Measurements from ENCODE around the gene TTI1.

TTI1 gene

DNA sequence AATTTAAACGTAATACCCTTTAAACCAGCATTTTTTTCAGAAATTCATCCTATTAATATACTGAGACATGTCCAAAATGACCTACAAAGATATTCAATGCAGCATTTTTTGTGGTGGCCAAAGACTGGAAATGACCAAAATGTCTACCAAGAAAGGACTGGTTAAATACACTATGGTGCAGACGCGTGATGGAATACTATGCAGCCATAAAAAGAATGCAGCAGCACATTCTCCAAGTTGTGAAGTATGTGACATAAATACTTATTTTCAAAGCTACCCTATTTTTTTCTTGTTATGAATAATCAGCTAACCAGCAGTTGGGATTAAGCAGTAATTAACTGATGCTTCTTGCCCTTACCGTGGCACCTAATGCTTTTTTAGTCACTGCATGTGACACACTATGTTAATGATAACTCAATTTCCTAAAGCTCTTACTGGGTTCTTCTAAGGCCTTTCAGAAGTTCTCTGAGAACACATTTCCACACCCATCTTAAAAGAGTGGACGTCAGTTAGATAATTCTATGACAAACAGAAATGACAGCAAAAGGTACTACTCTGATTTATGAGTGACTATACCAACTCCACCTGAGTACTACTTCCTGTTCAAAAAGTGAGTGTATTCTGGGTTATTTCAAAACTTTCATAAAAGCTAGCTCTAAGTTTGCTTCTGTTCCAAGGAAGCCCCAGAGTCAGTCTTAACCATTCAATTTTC, 24.9 kb downstream of the TTI1 start:
- no peak for DNase-seq

DNA sequence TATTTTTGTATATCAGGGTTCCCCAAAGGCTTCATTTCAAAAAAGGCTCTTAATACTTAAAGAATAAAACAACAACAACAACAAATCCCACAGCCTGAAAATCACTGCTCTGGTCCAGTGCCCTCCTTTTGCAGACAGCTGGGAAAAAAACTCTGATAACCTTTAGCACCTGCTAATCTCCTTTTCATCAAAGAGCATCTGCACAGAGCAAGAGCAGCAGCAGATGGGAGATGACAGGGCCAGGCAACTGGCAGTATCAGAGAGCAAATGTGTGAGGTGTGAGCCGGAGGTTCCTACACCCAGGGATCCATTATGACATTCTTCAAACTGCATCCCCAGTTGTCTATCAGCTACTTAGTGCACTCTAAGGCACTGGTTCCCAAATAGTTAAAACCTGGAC, 25.7 kb downstream of the TTI1 start:
- no peak for DNase-seq

DNA sequence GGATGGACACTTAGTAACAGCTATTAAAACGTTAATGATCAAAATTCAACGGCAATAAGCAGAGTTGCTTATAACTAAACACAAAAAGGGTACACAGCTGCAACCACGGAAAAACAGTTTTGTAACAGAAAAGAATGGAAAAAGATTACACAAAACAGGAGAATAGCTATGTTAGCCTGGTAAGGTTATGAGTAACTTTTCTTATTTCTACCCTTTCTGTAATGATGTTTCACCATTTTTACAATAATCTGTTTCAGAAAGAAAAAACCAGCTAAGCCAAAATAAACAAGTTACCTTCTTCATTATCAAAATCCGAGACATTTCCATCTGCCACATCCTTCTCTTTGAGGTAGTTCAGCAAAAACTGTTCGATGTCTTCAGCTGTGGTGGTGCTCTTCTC, 27.4 kb downstream of the TTI1 start:
- DNase-seq = no peak

DNA sequence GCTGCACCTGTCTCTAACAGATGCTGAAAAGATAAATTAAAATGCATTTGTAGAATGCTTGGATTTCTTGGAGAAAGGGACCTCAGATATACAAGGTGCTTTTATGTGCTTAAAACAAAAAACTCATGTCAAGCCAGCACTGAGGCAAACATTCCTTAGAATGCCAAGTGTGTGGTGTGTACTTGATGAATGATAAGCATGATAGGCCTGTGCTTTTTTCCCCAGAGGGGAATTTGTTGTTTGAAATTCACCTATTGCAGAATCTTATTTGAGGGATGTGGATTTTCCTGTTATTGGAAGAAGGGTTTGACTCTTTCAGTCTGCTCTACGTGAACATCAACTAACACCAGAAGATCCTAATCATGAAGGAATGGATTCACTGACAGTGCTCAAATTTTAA, 28.8 kb downstream of the TTI1 start:
- DNase-seq = no peak

DNA sequence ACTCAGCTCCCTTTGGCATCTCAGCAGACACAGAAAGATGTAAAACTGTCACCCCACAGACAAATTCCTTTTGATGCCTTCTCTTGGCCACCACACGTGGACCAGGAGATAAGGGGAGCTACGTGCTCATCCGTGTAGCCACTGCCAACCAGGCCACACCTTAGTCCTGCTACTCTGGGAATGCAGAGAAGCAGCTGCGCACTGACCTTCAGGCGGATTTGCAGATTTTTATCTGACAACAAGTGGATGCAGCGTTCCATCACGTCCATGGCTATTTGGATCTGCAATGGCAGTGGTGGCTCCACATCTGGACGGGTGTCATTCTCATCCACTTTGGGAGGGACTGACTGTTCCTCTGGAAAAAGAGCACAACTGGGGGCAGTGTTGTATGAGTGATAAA, 30.8 kb downstream of the TTI1 start:
- DNase-seq = no peak

DNA sequence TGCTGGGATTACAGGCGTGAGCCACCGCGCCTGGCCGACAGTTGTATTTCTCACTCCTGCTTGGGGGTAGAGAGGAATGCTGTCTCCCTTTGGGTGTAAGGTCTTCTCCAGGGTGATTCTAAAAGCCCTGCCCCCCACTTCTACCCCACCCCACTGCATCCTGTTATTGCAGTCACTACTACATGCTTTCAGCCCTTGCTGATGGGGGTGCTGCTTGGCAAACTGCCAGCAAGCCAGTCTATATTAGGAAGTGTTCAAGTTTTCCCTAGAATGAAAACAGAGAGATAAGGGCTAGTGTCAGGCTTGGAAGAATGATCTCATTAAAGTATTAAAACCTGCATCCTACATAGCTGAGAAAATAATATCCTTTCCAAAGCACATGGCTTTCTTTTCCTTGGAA, 31.3 kb downstream of the TTI1 start:
- DNase-seq = no peak

DNA sequence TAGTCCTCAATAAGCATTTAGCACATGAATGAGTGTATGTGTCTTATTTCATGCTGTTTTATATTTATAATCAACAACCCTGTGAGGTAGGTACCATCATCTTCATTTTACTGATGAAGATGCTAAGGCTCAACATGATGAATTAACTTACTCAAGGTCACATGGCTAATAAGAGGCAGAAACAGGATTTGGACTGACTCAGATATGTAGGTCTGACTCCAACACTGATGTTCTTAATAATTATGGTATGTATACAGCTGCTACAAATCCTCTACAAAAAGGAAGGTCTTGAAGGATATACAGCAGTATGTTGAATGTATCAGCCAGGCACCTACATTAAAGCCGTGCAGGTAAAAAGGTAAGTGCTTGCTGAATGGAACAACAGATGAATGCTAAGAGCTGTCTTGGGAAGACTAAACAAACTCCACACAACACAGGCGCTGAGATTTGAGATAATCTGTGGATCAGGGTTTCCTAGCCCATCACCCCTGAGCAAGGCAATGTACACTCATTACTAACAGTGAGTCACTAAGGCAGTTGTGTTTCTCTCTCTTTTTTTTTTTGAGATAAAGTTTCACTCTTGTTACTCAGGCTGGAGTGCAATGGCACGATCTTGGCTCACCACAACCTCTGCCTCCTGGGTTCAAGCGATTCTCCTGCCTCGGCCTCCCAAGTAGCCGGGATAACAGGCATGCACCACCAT, 31.9 kb downstream of the TTI1 start:
- no peak for DNase-seq

DNA sequence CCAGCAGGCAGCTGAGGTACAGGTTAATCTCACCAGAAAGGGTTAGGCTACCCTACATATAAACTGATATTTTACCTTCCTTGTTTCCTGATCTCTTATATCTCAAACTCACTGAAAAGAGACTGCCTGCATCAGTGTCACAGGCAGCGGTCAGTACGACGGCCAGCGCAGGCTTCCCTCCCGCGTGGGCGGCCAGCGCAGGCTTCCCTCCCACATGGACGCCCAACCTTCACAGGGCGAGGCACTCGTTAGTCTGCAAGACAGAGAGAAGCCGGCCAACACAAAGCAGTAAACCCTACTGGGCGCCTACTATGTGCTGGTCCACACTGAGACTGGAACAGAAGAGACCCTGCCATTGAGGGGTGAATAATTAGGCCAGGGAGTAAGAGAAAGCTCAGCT, 33.0 kb downstream of the TTI1 start:
- no peak for DNase-seq

DNA sequence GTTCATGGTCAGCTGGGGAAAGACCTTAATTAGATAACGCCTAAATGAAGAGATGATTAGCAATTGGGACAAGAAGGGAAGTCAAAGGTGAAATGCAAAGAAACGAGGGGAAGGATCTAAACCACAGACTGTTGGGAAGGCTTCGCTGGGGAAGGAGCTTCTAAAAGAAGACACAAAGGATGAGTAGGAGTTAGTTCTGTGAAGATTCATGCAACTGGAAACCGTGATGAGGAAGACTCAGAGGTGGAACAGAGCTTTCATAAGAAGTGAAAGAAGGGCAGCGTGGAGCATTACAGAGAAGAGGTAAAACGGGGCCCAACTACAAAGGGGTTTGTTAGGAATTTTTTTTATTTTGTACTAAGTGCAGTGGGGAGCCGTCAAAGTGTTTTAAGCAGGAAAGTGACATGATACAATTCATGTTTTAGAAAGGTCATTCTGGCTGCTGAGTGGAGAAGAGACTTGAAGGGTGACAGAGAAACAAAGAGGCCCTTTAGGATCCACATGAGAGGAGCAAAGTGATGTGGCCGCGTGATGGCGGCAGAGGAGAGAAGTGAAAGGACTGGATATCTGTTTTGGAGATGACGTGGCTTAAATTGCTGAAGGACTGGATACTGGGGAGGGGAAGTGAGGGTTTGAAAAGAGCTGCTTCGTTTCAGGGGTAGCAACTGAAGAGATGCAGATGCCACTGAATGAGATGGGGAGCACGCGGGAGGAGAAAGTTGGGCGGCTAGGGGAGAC, 33.6 kb downstream of the TTI1 start:
- DNase-seq = no peak

DNA sequence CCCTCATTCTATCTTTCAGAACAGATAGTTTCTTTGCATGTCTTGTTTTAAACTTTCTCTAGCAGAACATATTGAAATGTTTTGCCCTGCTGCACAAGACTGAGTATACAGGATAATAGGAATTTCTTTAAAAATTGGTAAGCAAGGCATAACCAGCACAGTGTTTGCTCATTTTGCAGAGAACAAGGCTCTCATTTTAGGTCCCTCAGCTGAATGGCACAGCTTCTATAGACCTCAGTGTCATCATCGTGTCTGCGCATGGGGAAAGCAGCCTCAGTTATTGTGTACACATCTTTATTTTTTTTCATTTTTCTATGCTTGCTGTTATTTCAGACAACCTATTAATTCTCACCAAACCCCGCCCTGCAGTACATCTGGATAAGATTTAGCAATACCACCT, 35.7 kb downstream of the TTI1 start:
- no peak for DNase-seq

DNA sequence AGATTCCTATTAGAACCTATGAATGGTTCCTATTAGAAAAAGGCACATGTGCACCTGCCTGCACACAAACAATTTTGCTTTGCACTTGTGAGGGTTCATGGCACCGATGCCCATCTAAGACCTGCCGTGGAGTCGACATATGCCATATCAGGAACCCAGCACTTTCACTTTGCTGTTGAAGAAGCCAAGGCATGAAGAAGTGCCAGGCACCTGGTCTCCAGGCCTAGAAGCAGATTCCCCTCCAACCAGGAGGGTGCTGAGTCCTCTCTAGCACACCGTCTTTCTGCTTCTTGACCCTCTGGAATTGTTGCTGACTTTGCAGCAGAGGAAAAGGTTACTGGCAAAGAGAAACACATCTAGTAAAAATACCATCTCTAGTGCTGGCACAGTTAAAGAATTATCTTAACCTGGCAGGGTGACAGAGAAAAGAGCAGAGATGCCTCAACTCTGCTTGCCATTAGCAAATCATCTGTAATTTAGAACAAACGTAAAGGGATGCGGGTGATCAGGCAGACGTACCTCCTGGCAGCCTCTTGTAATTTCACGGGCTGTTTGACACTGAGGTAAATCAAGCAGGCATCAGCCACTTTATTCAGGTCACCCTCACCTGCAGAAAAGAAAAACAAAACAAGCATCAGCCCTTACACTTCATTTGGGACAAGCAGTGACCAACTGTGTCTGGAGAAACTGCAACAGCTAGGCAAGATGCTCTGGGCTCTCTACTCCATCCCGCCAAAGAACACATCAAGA, 37.2 kb downstream of the TTI1 start:
- DNase-seq = no peak

DNA sequence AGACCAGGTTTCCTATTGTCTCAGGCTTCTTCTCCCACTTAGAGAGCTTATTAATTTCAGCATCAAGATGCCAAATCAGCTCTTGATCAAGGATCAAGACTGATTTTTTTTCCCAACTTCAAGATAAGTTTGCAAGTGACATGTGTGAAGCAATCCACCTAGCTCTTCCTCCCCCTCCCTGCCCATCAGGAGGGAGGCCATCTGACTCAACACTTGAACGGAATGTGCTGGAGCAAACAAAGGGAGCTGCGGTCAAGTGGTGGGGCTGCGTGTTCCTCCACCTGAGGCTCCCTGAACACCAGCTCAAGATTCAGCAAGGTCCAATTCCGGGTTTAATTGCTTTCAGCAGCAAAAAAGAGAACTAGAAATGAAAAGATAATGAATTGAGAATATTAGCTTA, 38.7 kb downstream of the TTI1 start:
- DNase-seq = no peak

DNA sequence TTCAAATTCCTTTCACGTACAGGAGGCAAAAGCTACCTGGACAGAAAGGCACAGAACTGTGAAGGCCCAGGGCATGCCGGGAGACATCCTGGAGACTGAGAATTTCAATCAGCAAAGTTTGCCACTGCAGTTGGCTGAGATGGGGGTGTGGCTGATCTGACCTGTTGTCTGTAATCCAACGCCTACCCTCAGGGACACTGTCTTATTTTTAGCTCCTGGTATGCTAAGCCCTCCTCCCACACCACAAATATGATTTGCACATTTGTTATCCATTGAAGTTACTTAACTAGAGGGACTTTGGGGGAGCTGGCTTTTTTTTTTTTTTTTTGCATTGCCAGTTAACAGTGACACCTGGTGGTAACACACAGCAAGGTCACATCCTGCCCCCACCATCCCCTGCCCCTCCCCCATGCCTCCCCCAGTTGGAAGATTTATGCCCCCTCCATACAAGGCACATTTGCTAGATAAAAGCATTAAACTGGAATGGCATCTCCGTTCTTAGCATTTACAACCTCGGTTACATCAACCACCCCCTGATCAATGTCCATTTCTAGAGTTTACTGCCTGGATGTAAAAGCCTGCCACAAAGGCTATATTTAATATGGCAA, 40.4 kb downstream of the TTI1 start:
- DNase-seq = no peak

DNA sequence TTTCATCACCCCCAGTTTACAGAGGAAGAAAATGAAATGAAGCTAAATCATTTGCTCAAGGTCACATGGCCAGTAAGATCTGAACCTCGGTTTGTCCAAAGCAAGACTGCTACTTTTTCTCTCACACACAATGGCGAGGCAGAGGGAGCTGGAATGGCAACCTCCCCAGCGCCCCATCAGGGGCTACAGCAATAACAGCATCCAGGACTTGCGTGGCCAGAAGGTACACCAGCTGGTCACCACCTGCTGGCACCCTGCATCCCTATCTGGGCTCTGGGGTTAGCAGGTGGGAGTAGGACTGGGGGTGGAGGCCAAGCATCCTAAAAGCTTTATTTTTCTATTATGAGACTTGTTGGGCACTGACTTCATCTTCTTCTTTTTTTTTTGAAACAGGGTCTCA, 41.3 kb downstream of the TTI1 start:
- DNase-seq = no peak

DNA sequence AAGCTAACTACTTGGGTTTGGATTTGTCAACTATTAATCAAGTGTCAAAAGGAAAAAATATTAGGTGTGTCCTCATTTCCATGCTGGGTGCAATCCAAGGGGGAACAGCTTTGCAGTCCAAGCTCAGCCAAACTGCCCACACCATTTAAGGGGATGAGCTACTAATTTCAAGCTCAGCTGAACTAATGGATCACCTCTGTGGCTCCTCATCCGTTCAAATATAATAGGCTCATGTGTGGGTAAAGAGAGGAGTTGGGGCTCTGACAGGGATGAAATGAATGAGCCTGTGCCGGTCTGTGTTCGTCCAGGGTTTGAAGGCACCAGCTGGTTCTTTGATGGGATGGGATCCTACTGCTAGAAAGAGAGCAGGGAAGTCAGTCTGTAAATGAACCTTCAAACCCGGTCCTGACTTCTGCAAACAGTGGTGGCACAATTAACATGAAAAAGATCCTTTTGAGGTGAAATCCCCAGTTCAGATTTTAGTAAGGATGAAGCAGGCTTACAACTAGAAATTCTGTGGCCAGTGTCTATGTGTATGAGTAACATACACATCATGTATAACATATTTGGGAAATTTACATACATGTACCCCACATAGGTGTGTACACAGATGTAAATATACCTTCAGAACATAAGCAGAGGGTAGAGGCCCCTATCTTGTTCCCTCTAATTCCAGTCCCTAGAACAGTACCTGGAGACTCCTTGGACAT, 41.9 kb downstream of the TTI1 start:
- no peak for DNase-seq

DNA sequence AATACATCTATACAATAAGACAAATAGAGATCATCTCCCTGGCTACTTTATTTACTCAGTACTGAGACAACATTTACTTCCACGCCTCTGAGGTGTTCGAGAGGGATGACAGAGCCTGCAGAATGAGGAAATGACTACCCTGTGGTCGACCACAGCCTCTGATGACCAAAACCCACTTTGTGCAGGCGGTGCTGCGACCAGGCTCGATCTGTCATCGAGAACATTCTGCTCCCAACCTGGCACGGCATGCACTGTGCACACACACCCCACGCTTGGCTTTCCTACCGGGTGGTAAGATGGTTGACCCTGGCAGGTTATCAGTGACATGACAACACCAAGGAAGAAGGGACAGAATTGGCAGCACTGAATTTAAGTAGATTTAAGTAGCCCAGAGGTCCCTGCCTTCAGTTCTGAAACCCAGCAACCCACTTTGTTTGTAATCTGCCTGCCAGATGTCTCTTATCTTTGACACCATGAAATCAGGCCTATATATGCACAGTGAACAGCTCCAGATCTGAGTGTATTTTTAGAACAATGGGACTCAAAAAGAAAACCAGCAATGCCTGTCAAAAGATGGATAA, 42.6 kb downstream of the TTI1 start:
- DNase-seq = no peak

DNA sequence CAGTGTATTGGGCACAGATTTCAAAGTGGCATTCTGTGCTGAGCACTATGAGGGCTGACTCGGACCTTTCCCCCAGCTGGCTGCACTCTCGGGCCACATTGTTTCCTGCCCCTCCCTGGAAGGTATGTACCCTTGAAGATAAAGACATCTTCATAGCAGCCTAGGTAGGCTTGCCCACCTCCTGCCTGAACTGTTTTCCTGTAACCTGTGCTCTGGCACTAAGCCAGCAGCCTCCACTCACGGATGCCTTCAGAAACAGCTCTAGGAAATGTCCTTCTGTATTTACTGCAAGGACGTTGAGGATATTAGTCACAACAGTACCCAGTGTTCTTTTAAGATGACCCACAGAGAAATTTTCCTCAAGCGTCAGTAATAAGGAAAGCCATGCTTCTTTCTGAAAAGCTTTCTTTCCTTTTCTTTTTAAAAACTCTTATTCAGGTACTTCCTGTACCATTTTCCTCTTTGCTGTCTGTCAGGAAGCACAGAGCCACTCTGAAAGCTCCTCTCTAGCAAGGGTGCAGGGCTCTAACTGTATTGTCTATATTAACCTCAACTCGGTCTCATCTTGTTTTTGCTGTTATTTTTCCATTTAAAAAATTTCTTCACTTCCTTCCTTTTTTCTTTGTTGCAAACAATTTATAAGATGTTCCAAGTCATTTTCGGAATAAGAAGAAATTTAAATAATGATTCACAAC, 43.5 kb downstream of the TTI1 start:
- no peak for DNase-seq

DNA sequence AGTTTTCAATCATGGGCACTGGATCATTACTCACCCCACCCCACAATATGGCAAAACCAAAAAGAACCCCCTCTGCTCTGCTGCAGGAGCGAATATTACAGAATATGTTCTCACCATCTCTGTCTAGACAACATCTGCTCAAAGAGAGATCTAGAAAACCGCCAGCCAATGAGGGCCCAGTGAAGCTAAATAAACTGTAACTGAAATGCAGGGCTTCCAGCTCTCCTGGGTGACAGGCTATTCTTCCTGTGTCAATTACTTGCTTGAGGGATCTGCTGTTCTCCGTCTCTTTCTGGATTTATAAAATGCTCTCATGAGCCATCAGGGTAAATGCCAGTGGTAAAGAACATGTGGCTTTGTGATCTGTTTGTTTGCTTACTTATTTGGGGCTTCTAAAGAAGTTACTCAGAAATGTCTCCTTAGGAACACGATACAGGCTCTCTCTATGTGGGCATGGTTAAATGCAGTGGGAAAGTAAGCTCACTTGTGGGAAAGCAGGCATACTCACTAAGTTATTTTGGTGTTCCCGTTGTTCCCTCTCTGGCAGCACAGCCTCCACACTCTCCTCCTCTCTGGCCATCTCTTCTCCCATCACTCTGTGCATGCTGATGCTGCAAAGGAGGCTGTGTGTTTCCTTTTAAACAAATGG, 44.8 kb downstream of the TTI1 start:
- no peak for DNase-seq

DNA sequence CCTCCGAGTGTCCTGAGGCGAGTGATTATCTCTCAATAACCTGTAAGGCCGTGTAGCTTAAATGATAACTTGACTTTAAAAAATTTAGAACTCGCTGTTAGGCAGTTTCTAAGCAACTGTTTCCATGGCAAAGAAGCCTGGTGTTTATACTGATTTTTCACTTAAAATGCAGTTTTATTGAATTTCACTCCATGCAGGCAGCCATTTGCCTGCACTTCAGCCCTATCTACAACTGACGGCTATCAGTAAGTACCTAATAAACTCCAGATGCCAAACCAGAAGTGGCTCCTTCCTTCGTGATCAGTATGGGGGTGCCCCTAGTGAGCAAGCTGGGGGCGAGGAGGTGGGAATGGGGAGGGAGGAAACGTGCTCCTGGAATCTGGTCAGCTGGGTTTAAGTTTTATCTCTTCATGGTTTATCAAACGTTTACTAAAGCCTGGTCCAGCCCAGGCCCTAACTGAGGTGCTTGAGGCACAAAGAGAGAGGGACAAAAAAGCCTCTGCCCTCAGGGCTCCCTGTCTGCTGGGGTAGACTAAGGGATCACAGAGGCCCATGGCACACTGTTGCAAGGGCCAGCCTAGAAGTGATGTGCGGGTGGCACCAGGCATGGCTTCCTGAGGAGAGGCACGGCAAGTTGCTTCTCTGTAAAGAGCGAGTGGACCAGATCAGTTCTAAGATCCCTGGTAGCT, 45.5 kb downstream of the TTI1 start:
- DNase-seq = no peak

All from NCI-H2107 (cell line).